Type B pancreatic cell (in vitro differentiated cells): ENCODE results near the gene PNLIPRP2. TPM values are rescaled to one million over a fixed set of nuclear protein-coding genes. Genes with fewer than 3 reads are reported as not detected.

ENCODE experiments used
- DNase-seq: peaks from one replicate; pipeline ENCODE4 v3.0.0; 2021; ENCODE audit warnings: mixed read lengths; ENCODE audit not compliant: unreplicated experiment; ENCODE audit errors: extremely low spot score
- H3K27ac Mint-ChIP-seq: 2 replicates; pipeline ENCODE4 v1.8.0; 2021; ENCODE audit warnings: mild to moderate bottlenecking, mixed read lengths
- H3K27me3 Mint-ChIP-seq: 2 replicates; pipeline ENCODE4 v1.8.0; 2021; ENCODE audit warnings: mixed read lengths
- H3K36me3 Mint-ChIP-seq: 2 replicates; pipeline ENCODE4 v1.8.0; 2021; ENCODE audit warnings: mixed read lengths
- H3K4me1 Mint-ChIP-seq: one replicate; pipeline ENCODE4 v1.8.0; 2021; ENCODE audit warnings: mixed read lengths; ENCODE audit not compliant: unreplicated experiment
- H3K4me3 Mint-ChIP-seq: 2 replicates; pipeline ENCODE4 v1.8.0; 2021; ENCODE audit warnings: mild to moderate bottlenecking, mixed read lengths
- H3K9me3 Mint-ChIP-seq: 2 replicates; pipeline ENCODE4 v1.8.0; 2021; ENCODE audit warnings: mixed read lengths
- CTCF ChIP-seq: fragments of 200-600 bp; sonication (generic); conservative IDR thresholded peaks from 2 replicates; pipeline ENCODE4 v1.5.0; 2021; ENCODE audit warnings: antibody characterized with exemption, mild to moderate bottlenecking
- total RNA-seq: library from RNA; stranded (reverse); gene quantifications from 2 replicates; pipeline ENCODE4 v1.2.1, GENCODE V29; 2021; ENCODE audit warnings: low replicate concordance

The PNLIPRP2 gene
- total RNA-seq, 1 donor from 2014 or later: 1.2 TPM

- no peak for TF ChIP-seq CTCF
- H3K9me3 Mint-ChIP-seq: peaks cover 9% of the 10 kb centered on the region
- H3K36me3 Mint-ChIP-seq: no peaks in the 10 kb centered on the region
- H3K27ac Mint-ChIP-seq: no peak overlapping the region
- H3K4me3 Mint-ChIP-seq: no peak overlapping the region
- H3K4me1 Mint-ChIP-seq: no peaks in the 10 kb centered on the region
- peaks cover 23% of the 10 kb centered on the region for H3K27me3 Mint-ChIP-seq
- no peak for DNase-seq
These were observed 17.1 kb downstream of the PNLIPRP2 start for GRCh38 chr10:116637830-116638229.

- no peak for TF ChIP-seq CTCF
- H3K4me1 Mint-ChIP-seq: no peaks in the 10 kb centered on the region
- H3K4me3 Mint-ChIP-seq: no peak overlapping the region
- H3K36me3 Mint-ChIP-seq: no peaks in the 10 kb centered on the region
- H3K27ac Mint-ChIP-seq: no peak overlapping the region
- peaks cover 35% of the 10 kb centered on the region for H3K27me3 Mint-ChIP-seq
- DNase-seq: no peak
- H3K9me3 Mint-ChIP-seq: peaks cover 8% of the 10 kb centered on the region
These were observed 25.7 kb downstream of the PNLIPRP2 start for GRCh38 chr10:116646502-116646901.

GRCh38 chr10:116648903-116649302, 28.1 kb downstream of the PNLIPRP2 start:
- no peak for TF ChIP-seq CTCF
- no peaks in the 10 kb centered on the region for H3K36me3 Mint-ChIP-seq
- H3K9me3 Mint-ChIP-seq: peaks cover 8% of the 10 kb centered on the region
- H3K4me1 Mint-ChIP-seq: no peaks in the 10 kb centered on the region
- peaks cover 31% of the 10 kb centered on the region for H3K27me3 Mint-ChIP-seq
- H3K27ac Mint-ChIP-seq: no peak overlapping the region
- no peak overlapping the region for H3K4me3 Mint-ChIP-seq
- no peak for DNase-seq

GRCh38 chr10:116653885-116654284, 33.1 kb downstream of the PNLIPRP2 start:
- H3K36me3 Mint-ChIP-seq: no peaks in the 10 kb centered on the region
- H3K27ac Mint-ChIP-seq: no peak overlapping the region
- H3K4me3 Mint-ChIP-seq: no peak overlapping the region
- H3K4me1 Mint-ChIP-seq: no peaks in the 10 kb centered on the region
- no peak for DNase-seq
- H3K27me3 Mint-ChIP-seq: peaks cover 22% of the 10 kb centered on the region
- peaks cover 7% of the 10 kb centered on the region for H3K9me3 Mint-ChIP-seq
- no peak for TF ChIP-seq CTCF

GRCh38 chr10:116654816-116655215, 34.1 kb downstream of the PNLIPRP2 start:
- Mint-ChIP-seq H3K36me3 (no peaks in the 10 kb centered on the region), H3K9me3 (no peaks in the 10 kb centered on the region), H3K4me3 (no peak overlapping the region), H3K27ac (no peak overlapping the region), H3K4me1 (no peaks in the 10 kb centered on the region), H3K27me3 (peaks cover 14% of the 10 kb centered on the region)
- DNase-seq: no peak
- peak; percentile 65 for TF ChIP-seq CTCF

- Mint-ChIP-seq H3K36me3 (no peaks in the 10 kb centered on the region), H3K4me1 (no peaks in the 10 kb centered on the region), H3K27me3 (peaks cover 13% of the 10 kb centered on the region), H3K27ac (no peak overlapping the region), H3K9me3 (no peaks in the 10 kb centered on the region), H3K4me3 (no peak overlapping the region)
- no peak for DNase-seq
- no peak for TF ChIP-seq CTCF
These were observed 34.8 kb downstream of the PNLIPRP2 start for GRCh38 chr10:116655568-116655967.
